Activated CD8-positive, alpha-beta T cell treated with anti-CD3 and anti-CD28 coated beads, Interleukin-2, amount 10 ng/mL, durations not matched to agents 7 days and 5 days (primary cell): ENCODE data around the gene SLC30A5. TPM values are rescaled to one million over a fixed set of nuclear protein-coding genes. Genes with fewer than 3 reads are reported as not detected.
A peak's percentile ranks its signal among the peaks of the same experiment; 100 is the strongest.

Source experiments
- ATAC-seq: fragments of 150-1000 bp; cut with Tn5 transposase; one replicate; pipeline ENCODE4 v1.10.0; 2021; ENCODE audit warnings: moderate library complexity
- CTCF ChIA-PET: fragments of 350-600 bp; sonication (Branson Sonifier 250); formaldehyde crosslinking; loops from one replicate; lab custom pipeline; 2021; ENCODE audit warnings: antibody characterized with exemption; lab: Charles Lee
- POLR2A ChIA-PET: fragments of 350-600 bp; sonication (Branson Sonifier 250); formaldehyde crosslinking; loops from one replicate; lab custom pipeline; 2021; ENCODE audit warnings: antibody characterized with exemption; lab: Charles Lee
- DNase-seq: peaks from one replicate; pipeline ENCODE4 v3.0.0-alpha.2; 2020
- H3K27ac Mint-ChIP-seq: one replicate; pipeline ENCODE4 v1.8.0; 2021; ENCODE audit warnings: mild to moderate bottlenecking, mixed read lengths
- H3K27me3 Mint-ChIP-seq: one replicate; pipeline ENCODE4 v1.8.0; 2021; ENCODE audit warnings: low read depth, mixed read lengths
- H3K36me3 Mint-ChIP-seq: one replicate; pipeline ENCODE4 v1.8.0; 2021; ENCODE audit warnings: low read depth, mixed read lengths
- H3K4me1 Mint-ChIP-seq: one replicate; pipeline ENCODE4 v1.8.0; 2021; ENCODE audit warnings: low read depth, mixed read lengths
- H3K4me3 Mint-ChIP-seq: one replicate; pipeline ENCODE4 v1.8.0; 2021; ENCODE audit warnings: mild to moderate bottlenecking, mixed read lengths
- H3K9me3 Mint-ChIP-seq: one replicate; pipeline ENCODE4 v1.8.0; 2022; ENCODE audit warnings: mixed read lengths; ENCODE audit not compliant: insufficient read depth
- total RNA-seq, 2 experiments: library from RNA; stranded (reverse); gene quantifications; one replicate each; pipeline ENCODE4 v1.2.3, GENCODE V29; 2021

SLC30A5 gene
- total RNA-seq, 2 experiments from 2014 or later = 32.7 to 33.6 TPM

GRCh38 chr5:69167929-69168328 is 74.1 kb downstream of the SLC30A5 start:
- H3K36me3 Mint-ChIP-seq = peaks cover 53% of the 10 kb centered on the region
- no peak for DNase-seq
- H3K27ac Mint-ChIP-seq = peak overlapping the region; percentile 93
- no peaks in the 10 kb centered on the region for H3K27me3 Mint-ChIP-seq
- H3K4me1 Mint-ChIP-seq = peaks cover 47% of the 10 kb centered on the region
- H3K9me3 Mint-ChIP-seq = no peaks in the 10 kb centered on the region
- ATAC-seq = no peak
- ChIA-PET POLR2A (interaction anchor here (1.0 to 3.1 kb wide), 5 partner anchors 9 to 74 kb away, joined by 3 to 24 read pairs (median 7); partner anchors contain the start of genes CDK7, CENPH and SLC30A5), CTCF (interaction anchor here (0.7 to 5.5 kb wide), 6 partner anchors 16 to 167 kb away, joined by 3 to 36 read pairs (median 6); partner anchors contain the start of genes CENPH and SLC30A5)
- peak overlapping the region; percentile 89 for H3K4me3 Mint-ChIP-seq

DNA sequence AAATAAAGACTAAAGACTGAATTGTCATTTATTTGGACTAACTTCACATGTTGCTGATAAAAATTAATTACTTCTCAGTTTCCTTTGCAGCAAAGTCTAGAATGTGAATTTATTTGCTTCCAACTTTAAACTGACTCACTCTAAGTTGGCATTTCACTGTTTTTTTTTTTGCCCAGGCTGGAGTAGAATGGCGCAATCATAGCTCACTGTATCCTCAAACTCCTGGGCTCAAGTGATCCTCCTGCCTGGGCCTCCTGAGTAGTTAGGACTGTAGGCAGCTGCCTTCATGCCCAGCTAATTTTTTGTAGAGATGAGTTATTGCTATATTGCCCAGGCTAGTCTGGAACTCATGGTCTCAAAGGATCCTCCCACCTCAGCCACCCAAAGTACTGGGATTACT is 76.7 kb downstream of the SLC30A5 start:
- ATAC-seq (no peak), DNase-seq (no peak)
- Mint-ChIP-seq H3K36me3 (peaks cover 75% of the 10 kb centered on the region), H3K4me3 (no peak overlapping the region), H3K27me3 (no peaks in the 10 kb centered on the region), H3K4me1 (peaks cover 54% of the 10 kb centered on the region), H3K9me3 (no peaks in the 10 kb centered on the region), H3K27ac (peak overlapping the region; percentile 66)
- ChIA-PET CTCF (interaction anchor here (5.5 kb wide), 1 partner anchor 77 kb away, joined by 36 read pairs; the partner anchor contains the start of gene SLC30A5), POLR2A (interaction anchor here (2.0 kb wide), 1 partner anchor 19 kb away, joined by 6 read pairs; the partner anchor contains the start of gene CENPH)

GRCh38 chr5:69170969-69171368 is 77.2 kb downstream of the SLC30A5 start:
- H3K9me3 Mint-ChIP-seq = no peaks in the 10 kb centered on the region
- ChIA-PET CTCF (interaction anchor here (5.5 kb wide), 1 partner anchor 77 kb away, joined by 36 read pairs; the partner anchor contains the start of gene SLC30A5), POLR2A (interaction anchor here (2.0 kb wide), 1 partner anchor 19 kb away, joined by 6 read pairs; the partner anchor contains the start of gene CENPH)
- H3K27me3 Mint-ChIP-seq = no peaks in the 10 kb centered on the region
- H3K36me3 Mint-ChIP-seq = peaks cover 79% of the 10 kb centered on the region
- H3K27ac Mint-ChIP-seq = no peak overlapping the region
- H3K4me3 Mint-ChIP-seq = no peak overlapping the region
- ATAC-seq = no peak
- DNase-seq = no peak
- H3K4me1 Mint-ChIP-seq = peaks cover 51% of the 10 kb centered on the region

Other genes with a start within 250 kb of the SLC30A5 start
- 100 to 1,000 TPM; 205 to 218 TPM for gene CCNB1, start 73.1 kb downstream of the SLC30A5 start, total RNA-seq
- 10 to 100 TPM; 48.5 to 50.1 TPM for gene CENPH, start 95.6 kb downstream of the SLC30A5 start, total RNA-seq
- 10 to 100 TPM; 23.9 to 28.3 TPM for gene CDK7, start 140.9 kb downstream of the SLC30A5 start, total RNA-seq
- gene CCDC125, start 238.8 kb downstream of the SLC30A5 start, total RNA-seq = 1 to 10 TPM; 8.4 to 9.5 TPM